ENCODE results near the gene LHX2.

DNA sequence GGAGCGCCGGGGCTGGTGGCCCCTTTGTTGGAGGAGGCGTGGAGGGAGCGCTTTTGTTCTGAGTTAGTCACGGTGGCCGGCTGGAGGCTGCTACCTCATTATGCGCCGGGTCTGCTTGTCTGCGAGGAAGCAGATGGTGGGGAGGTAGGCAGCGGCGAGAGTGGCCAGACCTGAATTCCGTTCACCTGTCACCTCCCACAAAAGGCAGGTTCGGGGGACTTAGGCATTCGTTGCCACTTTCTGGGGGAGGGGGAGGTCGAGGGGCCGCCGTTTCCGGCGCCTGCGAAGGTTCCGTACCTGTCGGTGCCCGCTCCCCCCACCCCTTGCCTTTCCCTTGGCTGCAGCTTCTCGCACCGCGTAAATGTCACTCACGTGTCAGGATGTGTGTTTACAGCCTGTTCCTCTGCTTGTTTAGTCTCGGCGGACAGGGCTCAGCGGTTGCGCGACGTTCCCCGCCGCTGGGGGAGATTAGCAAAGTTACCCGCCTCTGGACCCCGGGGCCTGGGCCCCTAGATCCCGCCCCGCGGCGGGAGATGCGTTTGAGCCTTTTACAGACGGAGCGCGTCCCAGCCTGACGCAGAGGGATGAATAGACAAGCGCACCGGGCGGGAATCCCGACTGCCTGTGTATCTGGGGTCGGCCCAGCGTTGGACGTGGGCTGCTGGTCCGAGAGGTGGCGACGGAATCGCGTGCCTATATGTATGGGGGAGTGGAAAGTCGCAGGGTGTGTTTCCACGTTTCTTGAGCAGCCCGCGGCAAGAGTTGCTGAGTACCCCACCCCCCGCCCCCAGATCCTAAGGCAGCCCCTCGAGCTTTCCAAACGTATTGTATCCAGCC, 2.7 kb upstream of the LHX2 start:
- TF ChIP-seq, protein P1, sequence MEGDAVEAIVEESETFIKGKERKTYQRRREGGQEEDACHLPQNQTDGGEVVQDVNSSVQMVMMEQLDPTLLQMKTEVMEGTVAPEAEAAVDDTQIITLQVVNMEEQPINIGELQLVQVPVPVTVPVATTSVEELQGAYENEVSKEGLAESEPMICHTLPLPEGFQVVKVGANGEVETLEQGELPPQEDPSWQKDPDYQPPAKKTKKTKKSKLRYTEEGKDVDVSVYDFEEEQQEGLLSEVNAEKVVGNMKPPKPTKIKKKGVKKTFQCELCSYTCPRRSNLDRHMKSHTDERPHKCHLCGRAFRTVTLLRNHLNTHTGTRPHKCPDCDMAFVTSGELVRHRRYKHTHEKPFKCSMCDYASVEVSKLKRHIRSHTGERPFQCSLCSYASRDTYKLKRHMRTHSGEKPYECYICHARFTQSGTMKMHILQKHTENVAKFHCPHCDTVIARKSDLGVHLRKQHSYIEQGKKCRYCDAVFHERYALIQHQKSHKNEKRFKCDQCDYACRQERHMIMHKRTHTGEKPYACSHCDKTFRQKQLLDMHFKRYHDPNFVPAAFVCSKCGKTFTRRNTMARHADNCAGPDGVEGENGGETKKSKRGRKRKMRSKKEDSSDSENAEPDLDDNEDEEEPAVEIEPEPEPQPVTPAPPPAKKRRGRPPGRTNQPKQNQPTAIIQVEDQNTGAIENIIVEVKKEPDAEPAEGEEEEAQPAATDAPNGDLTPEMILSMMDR (IDR thresholded peaks at IDR 0.05) = no peak
- TF ChIP-seq POLR2A (IDR thresholded peaks at IDR 0.05) = no peak
